ENCODE measurements around the gene BRICD5. TPM values are rescaled to one million over a fixed set of nuclear protein-coding genes. Genes with fewer than 3 reads are reported as not detected.
A peak's percentile ranks its signal among the peaks of the same experiment; 100 is the strongest.

The BRICD5 gene
- total RNA-seq, 1 donor from 2014 or later: 0.53 TPM

GRCh38 chr16:2238150-2238837 lies 27.6 kb upstream of the BRICD5 start:
- DNase-seq (ENCODE audit: low read depth): no peak
- Histone ChIP-seq H3K4me3 (ENCODE audit: low read depth, low read length) (no peak overlapping the region), H3K36me3 (ENCODE audit: control insufficient read depth, insufficient read depth, low read length) (peaks cover 15% of the 10 kb centered on the region), H3K27me3 (ENCODE audit: control insufficient read depth, insufficient read depth, low read length) (peaks cover 16% of the 10 kb centered on the region)
- no peak for TF ChIP-seq CTCF (IDR thresholded peaks at IDR 0.05; ENCODE audit: insufficient read depth, low read length, severe bottlenecking)
- no peak for FAIRE-seq

GRCh38 chr16:2237493-2238149 lies 27.0 kb upstream of the BRICD5 start:
- DNase-seq (ENCODE audit: low read depth) (no peak), FAIRE-seq (no peak)
- H3K36me3 ChIP-seq (ENCODE audit: control insufficient read depth, insufficient read depth, low read length): peaks cover 16% of the 10 kb centered on the region
- no peak overlapping the region for H3K4me3 ChIP-seq (ENCODE audit: low read depth, low read length)
- TF ChIP-seq CTCF (IDR thresholded peaks at IDR 0.05; ENCODE audit: insufficient read depth, low read length, severe bottlenecking): no peak
- H3K27me3 ChIP-seq (ENCODE audit: control insufficient read depth, insufficient read depth, low read length): peaks cover 16% of the 10 kb centered on the region

- Histone ChIP-seq H3K4me3 (ENCODE audit: low read depth, low read length) (peak overlapping the region; percentile 10), H3K27me3 (ENCODE audit: control insufficient read depth, insufficient read depth, low read length) (peaks cover 16% of the 10 kb centered on the region), H3K36me3 (ENCODE audit: control insufficient read depth, insufficient read depth, low read length) (peaks cover 20% of the 10 kb centered on the region)
- DNase-seq (ENCODE audit: low read depth) (no peak), FAIRE-seq (no peak)
- TF ChIP-seq CTCF (IDR thresholded peaks at IDR 0.05; ENCODE audit: insufficient read depth, low read length, severe bottlenecking): no peak
Observed at GRCh38 chr16:2237102-2237482, 26.4 kb upstream of the BRICD5 start.

- Histone ChIP-seq H3K36me3 (ENCODE audit: control insufficient read depth, insufficient read depth, low read length) (peaks cover 25% of the 10 kb centered on the region), H3K27me3 (ENCODE audit: control insufficient read depth, insufficient read depth, low read length) (peaks cover 16% of the 10 kb centered on the region), H3K4me3 (ENCODE audit: low read depth, low read length) (peak within 1 kb of the TSS; percentile 10)
- FAIRE-seq (no peak), DNase-seq (ENCODE audit: low read depth) (no peak)
- no peak for TF ChIP-seq CTCF (IDR thresholded peaks at IDR 0.05; ENCODE audit: insufficient read depth, low read length, severe bottlenecking)
Observed at GRCh38 chr16:2236337-2237101, 25.9 kb upstream of the BRICD5 start, which contains the start of gene DNASE1L2. Gene DNASE1L2, plus strand, starts transcription at chr16:2236444. Its CDS starts 373 bp downstream, at chr16:2236817.

DNA sequence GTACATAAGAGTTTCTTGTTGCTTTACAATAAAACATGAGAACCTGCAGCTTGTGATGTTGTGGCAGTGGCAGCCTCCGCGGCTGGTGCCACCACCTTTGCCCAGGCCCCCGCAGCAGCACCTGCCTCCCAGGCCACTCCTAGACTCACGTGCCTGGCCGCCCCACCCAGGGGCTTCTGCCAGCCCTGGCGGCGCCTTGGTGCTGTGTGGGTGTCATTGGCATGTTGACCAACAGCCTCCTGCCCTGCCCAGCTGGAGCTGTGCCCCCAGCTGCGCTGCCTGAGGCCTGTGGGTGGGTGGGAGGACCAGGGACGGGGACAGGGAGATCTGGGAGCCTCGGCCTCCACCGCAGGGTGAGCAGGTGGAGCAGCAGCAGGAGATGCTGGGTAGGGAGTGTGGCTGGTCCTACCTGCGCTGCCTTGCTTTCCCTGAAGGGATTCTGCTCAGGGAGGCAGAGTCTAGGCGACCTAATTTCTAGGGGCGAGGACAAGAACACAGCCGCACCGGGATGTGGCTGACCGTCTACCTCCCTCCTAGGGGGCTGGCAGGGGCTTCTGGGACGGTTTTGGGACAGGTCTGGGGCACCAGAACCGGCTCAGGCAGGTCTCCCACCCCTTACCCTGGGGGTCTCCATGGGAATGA lies 25.2 kb upstream of the BRICD5 start:
- no peak overlapping the region for H3K4me3 ChIP-seq (ENCODE audit: low read depth, low read length)
- peaks cover 26% of the 10 kb centered on the region for H3K36me3 ChIP-seq (ENCODE audit: control insufficient read depth, insufficient read depth, low read length)

More for the DNA sequence above, 25.2 kb upstream of the BRICD5 start:
- no peak for FAIRE-seq
- no peak for DNase-seq (ENCODE audit: low read depth)
- no peak for TF ChIP-seq CTCF (IDR thresholded peaks at IDR 0.05; ENCODE audit: insufficient read depth, low read length, severe bottlenecking)
- peaks cover 16% of the 10 kb centered on the region for H3K27me3 ChIP-seq (ENCODE audit: control insufficient read depth, insufficient read depth, low read length)

All from bronchial epithelial cell (primary cell).